Measurements from ENCODE around the gene INPP4A. TPM values are rescaled to one million over a fixed set of nuclear protein-coding genes. Genes with fewer than 3 reads are reported as not detected.

The INPP4A gene
- total RNA-seq, 4 donors from 2014 or later = 22.8 to 35.8 (median 25.4) TPM

DNA sequence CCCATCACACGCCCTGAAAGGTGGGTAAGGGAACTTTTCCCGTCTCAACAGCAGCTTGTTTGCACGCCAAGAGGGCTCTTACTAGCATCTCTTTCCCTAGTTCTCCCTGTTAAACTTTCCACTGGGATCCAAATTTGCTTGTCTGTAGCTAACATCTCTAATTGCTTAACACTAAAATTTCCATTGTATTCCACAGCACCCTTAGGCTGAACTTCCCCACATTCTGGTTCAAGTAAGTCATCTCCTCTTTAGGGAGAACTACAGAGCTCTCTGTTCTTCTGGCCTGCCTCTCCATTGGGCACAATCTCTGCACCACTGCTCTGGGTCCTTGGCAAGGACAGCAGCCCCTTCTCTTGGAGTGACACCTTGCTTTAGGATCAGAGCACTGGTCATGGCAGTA lies 187.7 kb downstream of the INPP4A start:
- no peaks in the 10 kb centered on the region for H3K27me3 ChIP-seq
- no peaks in the 10 kb centered on the region for H3K9me3 ChIP-seq
- no peak overlapping the region for H3K4me3 ChIP-seq
- no peak overlapping the region for H3K27ac ChIP-seq
- peaks cover 0 to 54% (median 21%) of the 10 kb centered on the region in 4 donors for H3K36me3 ChIP-seq
- DNase-seq = no peak
- TF ChIP-seq EP300 (IDR thresholded peaks at IDR 0.05; ENCODE audit: low read depth) (no peak), POLR2A (IDR thresholded peaks at IDR 0.05) (no peak), POLR2AphosphoS5 (IDR thresholded peaks at IDR 0.05) (no peak)
- TF ChIP-seq, protein P1, sequence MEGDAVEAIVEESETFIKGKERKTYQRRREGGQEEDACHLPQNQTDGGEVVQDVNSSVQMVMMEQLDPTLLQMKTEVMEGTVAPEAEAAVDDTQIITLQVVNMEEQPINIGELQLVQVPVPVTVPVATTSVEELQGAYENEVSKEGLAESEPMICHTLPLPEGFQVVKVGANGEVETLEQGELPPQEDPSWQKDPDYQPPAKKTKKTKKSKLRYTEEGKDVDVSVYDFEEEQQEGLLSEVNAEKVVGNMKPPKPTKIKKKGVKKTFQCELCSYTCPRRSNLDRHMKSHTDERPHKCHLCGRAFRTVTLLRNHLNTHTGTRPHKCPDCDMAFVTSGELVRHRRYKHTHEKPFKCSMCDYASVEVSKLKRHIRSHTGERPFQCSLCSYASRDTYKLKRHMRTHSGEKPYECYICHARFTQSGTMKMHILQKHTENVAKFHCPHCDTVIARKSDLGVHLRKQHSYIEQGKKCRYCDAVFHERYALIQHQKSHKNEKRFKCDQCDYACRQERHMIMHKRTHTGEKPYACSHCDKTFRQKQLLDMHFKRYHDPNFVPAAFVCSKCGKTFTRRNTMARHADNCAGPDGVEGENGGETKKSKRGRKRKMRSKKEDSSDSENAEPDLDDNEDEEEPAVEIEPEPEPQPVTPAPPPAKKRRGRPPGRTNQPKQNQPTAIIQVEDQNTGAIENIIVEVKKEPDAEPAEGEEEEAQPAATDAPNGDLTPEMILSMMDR (IDR thresholded peaks at IDR 0.05) = no peak
- in situ Hi-C loops (cut with MboI; ENCODE audit: low pct_ligation_motif_present in 1 of 4, low pct_unique_long_range_greater_than_20kb in 1 of 4, low sequenced_read_pairs in 3 of 4) (no loop called here), intact Hi-C loops (cut with DNase I; ENCODE audit: low total_unique reads) (no loop called here)
- WGBS, 2 donors (ENCODE audit: low coverage in 1 of 2) = 71 to 75% methylated on average over 1 to 3 of the region's 3 CpGs
- H3K4me1 ChIP-seq = no peaks in the 10 kb centered on the region

DNA sequence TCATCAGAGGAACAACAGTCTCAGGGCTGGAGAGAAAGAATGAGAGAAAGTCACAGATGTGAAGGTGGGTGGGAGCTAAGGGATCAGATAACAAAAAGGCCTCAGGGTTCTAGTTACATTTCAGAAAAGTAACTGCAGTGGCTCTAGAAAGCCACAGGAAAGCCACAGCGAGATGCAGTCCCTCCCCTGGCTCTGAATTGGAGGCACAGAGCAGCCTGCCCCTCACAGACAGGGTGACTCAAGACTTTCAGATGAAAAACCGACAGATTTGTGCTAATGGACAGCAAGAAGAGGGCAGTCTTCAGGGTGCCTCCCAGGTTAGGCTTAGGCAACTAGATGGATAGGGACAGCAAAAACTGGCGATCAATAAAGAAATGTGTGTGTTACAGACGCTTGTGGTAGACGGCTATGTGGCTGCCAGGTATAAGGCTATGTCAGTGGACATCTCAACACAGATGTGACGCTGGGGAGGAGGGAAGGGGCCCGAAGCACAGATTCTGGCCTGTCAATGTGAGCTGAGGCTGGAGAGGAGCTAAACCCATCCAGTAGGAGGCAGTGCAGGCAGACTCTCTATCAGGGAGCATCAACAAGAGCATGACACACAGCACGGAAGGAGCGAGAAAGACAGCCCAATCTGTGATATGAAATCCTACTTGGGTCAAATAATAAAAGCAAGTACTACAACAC lies 189.9 kb downstream of the INPP4A start:
- in situ Hi-C loops (cut with MboI; ENCODE audit: low pct_ligation_motif_present in 1 of 4, low pct_unique_long_range_greater_than_20kb in 1 of 4, low sequenced_read_pairs in 3 of 4) = no loop called here
- no peak for DNase-seq
- peaks cover 0 to 61% (median 21%) of the 10 kb centered on the region in 4 donors for H3K36me3 ChIP-seq
- no peak overlapping the region for H3K4me3 ChIP-seq
- 76 to 78% methylated on average over 5 to 9 of the region's 9 CpGs for WGBS, 2 donors (ENCODE audit: low coverage in 1 of 2)
- no peaks in the 10 kb centered on the region for H3K4me1 ChIP-seq
- H3K27ac ChIP-seq = no peak overlapping the region
- intact Hi-C loops (cut with DNase I; ENCODE audit: low total_unique reads) = no loop called here
- H3K9me3 ChIP-seq = no peaks in the 10 kb centered on the region
- H3K27me3 ChIP-seq = no peaks in the 10 kb centered on the region
- TF ChIP-seq POLR2A (IDR thresholded peaks at IDR 0.05) (no peak), POLR2AphosphoS5 (IDR thresholded peaks at IDR 0.05) (no peak), EP300 (IDR thresholded peaks at IDR 0.05; ENCODE audit: low read depth) (no peak)
- TF ChIP-seq, protein P1 (IDR thresholded peaks at IDR 0.05) = no peak

DNA sequence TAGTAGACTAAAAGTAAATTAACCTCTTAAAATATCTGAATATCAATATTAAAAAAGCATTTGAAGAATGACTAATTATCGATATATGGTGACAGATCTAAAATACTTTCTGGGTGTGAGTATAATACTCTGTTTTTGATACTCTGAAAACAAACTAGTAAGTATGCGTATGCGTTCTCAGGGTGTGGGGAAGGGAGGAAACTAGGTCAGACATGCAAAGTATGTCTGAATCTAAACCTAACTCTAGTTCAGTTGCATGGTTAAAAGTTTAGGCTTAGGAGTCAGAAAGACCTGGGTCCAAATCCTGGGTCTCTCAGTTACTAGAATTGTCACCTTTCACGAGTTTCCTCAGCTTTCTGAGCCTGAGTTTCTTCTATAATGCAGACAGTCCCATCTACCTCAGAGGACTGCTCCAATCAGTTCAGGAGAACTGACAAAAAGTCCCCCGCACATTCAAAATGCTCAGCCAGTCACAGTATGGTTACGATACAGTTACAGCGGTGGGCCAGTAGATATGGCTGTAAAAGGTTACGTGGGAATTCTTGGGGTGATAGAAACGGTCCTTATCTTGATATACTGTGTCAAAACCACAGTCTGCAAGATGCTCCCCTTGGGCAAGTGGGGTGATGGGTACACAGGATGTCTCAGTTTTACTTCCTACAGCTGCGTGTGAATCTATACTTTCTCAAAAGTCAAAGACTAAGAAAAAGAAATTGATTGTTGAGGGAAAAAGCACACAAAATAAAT lies 192.9 kb downstream of the INPP4A start:
- Histone ChIP-seq H3K9me3 (no peaks in the 10 kb centered on the region), H3K36me3 (peaks cover 0 to 59% (median 27%) of the 10 kb centered on the region in 4 donors), H3K4me3 (no peak overlapping the region), H3K27ac (no peak overlapping the region), H3K27me3 (no peaks in the 10 kb centered on the region), H3K4me1 (no peaks in the 10 kb centered on the region)
- in situ Hi-C loops (cut with MboI; ENCODE audit: low pct_ligation_motif_present in 1 of 4, low pct_unique_long_range_greater_than_20kb in 1 of 4, low sequenced_read_pairs in 3 of 4) = no loop called here
- no peak for DNase-seq
- WGBS, 2 donors (ENCODE audit: low coverage in 1 of 2) = 59 to 81% methylated on average over 4 to 10 of the region's 10 CpGs
- intact Hi-C loops (cut with DNase I; ENCODE audit: low total_unique reads) = no loop called here
- TF ChIP-seq, protein P1 (IDR thresholded peaks at IDR 0.05) = no peak
- no peak for TF ChIP-seq POLR2A (IDR thresholded peaks at IDR 0.05)
- TF ChIP-seq POLR2AphosphoS5 (IDR thresholded peaks at IDR 0.05) = no peak
- TF ChIP-seq EP300 (IDR thresholded peaks at IDR 0.05; ENCODE audit: low read depth) = no peak

DNA sequence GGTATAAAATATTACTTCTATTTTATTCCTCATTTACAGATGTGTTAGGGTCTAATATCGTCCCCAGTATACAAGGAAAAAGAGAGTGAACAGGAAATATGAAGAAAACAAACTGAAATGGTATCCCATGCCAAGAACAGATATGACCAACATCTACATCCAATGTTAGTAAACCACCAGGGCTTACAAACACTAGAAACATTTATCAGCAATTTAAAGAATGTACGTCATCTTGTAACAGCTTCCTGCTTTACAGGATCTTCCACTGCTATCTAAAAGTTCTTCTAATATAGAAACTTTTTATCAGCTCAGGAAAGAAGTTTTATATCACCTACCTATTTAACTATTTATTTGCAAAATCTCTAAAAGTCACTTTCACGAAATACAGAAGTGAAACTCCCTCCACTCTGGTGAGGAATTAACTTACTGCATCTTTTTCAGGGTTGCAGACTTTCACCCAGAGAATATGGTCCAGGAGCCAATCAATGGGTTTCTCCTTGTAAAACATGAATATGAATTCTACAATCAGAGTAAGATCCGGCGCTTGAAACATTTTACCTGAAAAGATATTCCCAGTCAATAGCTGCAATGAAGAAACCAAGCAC lies 198.9 kb downstream of the INPP4A start:
- no peaks in the 10 kb centered on the region for H3K27me3 ChIP-seq
- H3K36me3 ChIP-seq = peaks cover 0 to 57% (median 23%) of the 10 kb centered on the region in 4 donors
- no peak overlapping the region for H3K27ac ChIP-seq
- H3K9me3 ChIP-seq = no peaks in the 10 kb centered on the region
- WGBS, 2 donors (ENCODE audit: low coverage in 1 of 2) = 85 to 90% methylated on average over 5 of the region's 5 CpGs
- DNase-seq = no peak
- H3K4me3 ChIP-seq = no peak overlapping the region
- in situ Hi-C loops (cut with MboI; ENCODE audit: low pct_ligation_motif_present in 1 of 4, low pct_unique_long_range_greater_than_20kb in 1 of 4, low sequenced_read_pairs in 3 of 4) (loop anchor here in 3 of 4 donors (10.0 kb wide), 2 partner anchors 191 to 421 kb away; no protein-coding TSS in a partner anchor), intact Hi-C loops (cut with DNase I; ENCODE audit: low total_unique reads) (no loop called here)
- TF ChIP-seq EP300 (IDR thresholded peaks at IDR 0.05; ENCODE audit: low read depth) = no peak
- TF ChIP-seq, protein P1 (IDR thresholded peaks at IDR 0.05) = no peak
- no peak for TF ChIP-seq POLR2A (IDR thresholded peaks at IDR 0.05)
- no peak for TF ChIP-seq POLR2AphosphoS5 (IDR thresholded peaks at IDR 0.05)
- no peaks in the 10 kb centered on the region for H3K4me1 ChIP-seq
